GM12872 (cell line): ENCODE data around the gene PAQR3.
A peak's percentile ranks its signal among the peaks of the same experiment; 100 is the strongest.

Experiments used
- TF ChIP-seq, protein P1 (sequence below): IDR thresholded peaks from 3 replicates; pipeline ENCODE4 v1.5.1; 2011; ENCODE audit warnings: low read depth, mild to moderate bottlenecking, low read length, moderate library complexity; ENCODE audit not compliant: insufficient read depth

PAQR3 gene

DNA sequence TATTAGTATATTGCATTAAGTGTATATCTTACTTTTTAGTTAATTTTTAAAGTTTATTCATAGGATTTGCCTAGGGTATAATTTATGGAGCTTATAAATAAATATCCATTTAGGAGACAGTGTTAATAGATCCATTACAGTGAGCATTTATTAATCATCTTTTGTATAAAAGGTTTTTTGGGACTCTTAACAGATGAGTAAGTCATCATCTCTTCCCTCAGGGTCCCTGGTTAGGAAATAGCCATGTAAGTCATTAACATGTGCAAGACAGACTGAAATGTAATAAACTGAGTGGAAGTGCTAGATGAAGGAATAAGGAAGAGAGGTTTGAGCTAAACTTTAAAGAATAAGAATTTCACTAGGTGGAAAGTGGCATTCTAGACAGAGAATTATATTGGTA is 69.2 kb downstream of the PAQR3 start:
- TF ChIP-seq, protein P1, sequence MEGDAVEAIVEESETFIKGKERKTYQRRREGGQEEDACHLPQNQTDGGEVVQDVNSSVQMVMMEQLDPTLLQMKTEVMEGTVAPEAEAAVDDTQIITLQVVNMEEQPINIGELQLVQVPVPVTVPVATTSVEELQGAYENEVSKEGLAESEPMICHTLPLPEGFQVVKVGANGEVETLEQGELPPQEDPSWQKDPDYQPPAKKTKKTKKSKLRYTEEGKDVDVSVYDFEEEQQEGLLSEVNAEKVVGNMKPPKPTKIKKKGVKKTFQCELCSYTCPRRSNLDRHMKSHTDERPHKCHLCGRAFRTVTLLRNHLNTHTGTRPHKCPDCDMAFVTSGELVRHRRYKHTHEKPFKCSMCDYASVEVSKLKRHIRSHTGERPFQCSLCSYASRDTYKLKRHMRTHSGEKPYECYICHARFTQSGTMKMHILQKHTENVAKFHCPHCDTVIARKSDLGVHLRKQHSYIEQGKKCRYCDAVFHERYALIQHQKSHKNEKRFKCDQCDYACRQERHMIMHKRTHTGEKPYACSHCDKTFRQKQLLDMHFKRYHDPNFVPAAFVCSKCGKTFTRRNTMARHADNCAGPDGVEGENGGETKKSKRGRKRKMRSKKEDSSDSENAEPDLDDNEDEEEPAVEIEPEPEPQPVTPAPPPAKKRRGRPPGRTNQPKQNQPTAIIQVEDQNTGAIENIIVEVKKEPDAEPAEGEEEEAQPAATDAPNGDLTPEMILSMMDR, result no peak

DNA sequence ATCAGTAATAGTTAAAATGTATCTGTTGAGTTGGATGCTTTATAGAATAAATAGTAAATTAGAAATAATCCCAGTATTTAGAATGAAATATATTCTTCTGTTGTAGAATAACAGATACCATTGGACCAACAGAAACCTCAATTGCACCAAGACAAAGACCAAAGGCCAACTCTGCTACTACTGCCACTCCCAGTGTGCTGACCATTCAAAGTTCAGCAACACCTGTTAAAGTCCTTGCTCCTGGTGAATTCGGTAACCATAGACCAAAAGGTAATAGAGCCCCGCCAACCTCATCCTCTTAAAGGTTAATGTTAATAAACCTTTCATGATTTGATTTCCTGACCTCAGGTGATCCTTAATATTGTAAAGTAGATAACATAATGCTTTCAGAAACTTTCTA is 73.8 kb downstream of the PAQR3 start:
- TF ChIP-seq, protein P1, result no peak

DNA sequence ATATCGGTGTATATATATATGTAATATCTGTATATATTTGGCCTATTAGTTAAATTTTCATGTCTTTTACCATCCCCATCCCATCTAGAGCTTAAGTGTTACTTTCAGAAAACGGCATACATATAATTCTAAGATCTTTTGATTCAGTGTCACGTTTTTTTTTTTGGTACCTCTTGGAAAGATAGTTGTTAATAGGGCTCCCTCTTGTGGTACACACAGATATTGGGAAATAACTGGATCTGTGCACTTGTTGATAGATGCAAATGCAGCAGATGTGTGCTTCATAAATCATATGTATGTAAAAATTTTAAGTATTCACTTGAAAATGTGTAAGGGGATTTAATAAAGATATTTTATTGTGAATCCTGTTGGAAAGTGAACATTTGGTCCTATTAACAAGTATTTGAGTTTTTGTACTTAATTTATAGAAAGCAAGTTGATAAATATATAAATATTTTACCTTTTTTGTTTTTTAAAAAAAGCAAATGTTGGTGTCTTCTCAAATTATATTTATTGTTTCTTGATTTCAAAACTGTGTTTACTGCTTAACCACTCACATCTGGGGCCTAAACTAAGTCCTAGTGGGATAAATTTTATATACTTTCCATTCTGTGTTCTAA is 74.7 kb downstream of the PAQR3 start:
- TF ChIP-seq, protein P1, result peak; percentile 54; the same call in 2 of the 3 replicates

DNA sequence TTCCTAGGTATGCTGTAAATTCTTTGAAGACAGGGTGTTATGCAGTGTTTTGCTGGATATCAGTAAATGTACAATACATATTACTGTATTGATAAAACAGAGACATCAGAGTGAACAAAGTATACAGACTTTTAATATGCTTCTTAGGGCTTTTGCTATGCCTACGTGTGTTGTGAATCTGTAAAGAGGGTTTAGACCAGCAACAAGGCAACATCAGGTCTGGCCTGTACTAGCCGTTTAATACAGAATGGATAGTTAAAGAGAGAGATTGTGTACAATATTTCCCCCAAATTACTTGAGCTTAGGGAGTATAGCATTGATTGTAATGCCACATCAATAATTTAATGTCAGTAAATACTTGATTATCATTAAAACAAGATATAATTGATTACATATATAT is 75.2 kb downstream of the PAQR3 start:
- TF ChIP-seq, protein P1, result no peak

DNA sequence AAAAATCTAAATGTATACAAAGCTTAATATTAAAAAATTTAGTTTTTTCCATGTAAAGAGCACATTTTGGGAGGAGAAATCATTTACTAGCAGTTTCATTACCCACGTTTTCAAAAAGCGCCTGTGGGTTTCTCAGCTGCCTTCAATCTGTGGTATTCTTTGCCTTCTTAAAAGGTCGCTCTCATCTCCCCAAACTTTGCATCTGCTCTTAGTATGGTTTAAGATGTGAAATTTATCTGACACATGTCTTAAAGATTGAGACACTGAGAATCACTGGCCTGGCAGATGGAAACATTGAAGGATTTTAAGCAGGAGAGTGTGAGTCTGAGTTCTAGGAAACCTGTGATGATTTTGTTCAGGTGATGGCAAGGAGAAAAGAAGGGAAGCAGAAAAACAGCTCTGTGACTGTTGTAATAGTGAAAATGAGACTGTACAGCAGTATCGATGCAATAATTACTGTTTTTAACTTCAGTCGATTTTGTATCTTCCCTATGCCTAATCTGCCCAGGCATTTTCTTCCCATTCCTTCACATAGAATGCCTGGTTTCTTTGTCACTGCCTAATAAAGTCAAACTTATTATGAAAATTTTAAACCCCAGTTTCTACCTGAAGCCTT is 75.9 kb downstream of the PAQR3 start:
- TF ChIP-seq, protein P1, result no peak

DNA sequence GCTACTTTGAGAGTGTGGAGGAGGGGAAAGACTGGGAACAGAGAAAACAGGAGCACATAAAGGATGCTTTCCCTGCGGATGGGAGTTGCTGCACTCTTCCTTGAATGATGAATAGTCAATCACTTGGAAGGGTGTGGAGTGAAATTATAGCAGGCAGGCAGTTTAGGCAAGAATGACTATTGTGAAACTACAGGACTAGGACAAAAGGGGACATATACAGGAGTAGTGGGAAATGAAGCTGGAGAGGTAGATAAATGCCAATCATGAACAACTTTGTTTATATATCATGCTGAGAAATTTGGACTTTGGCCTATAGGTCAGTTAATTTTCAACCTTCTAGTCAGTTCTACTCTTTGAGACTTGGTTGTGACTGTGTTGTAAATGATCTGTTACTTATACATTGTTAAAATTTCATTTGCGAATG is 76.9 kb downstream of the PAQR3 start:
- TF ChIP-seq, protein P1, result no peak
